Endometrial microvascular endothelial cells (primary cell): ENCODE measurements around the gene CLINT1. TPM values are rescaled to one million over a fixed set of nuclear protein-coding genes. Genes with fewer than 3 reads are reported as not detected.
"Not testable (repeated sequence)": the region's sequence is repeated elsewhere in the genome, so short reads cannot be mapped to it uniquely, and the experiment has no call there.

Experiments
- in situ Hi-C: cut with HindIII; loops from 2 replicates; pipeline ENCODE4 v1.10.0; 2017; ENCODE audit warnings: low sequenced_read_pairs, low pct_unique_long_range_greater_than_20kb; ENCODE audit errors: inconsistent ontology term
- total RNA-seq: library from RNA; depleted of rRNA; stranded (reverse); fragments of >200 nt; gene quantifications from one replicate; pipeline ENCODE4 v1.2.3, GENCODE V29; 2015; ENCODE audit errors: inconsistent ontology term

The CLINT1 gene
- total RNA-seq = 71.0 TPM

- in situ Hi-C loops = no loop called here
Measured at GRCh38 chr5:157858527-157859226, at the start of gene CLINT1. Gene CLINT1 (minus strand): TSS chr5:157859145. CDS start chr5:157858970, 175 bp downstream.

GRCh38 chr5:157908459-157908858 lies 49.5 kb upstream of the CLINT1 start:
- in situ Hi-C loops = no loop called here

- in situ Hi-C loops = no loop called here
Measured at GRCh38 chr5:157907479-157907878, 48.5 kb upstream of the CLINT1 start.

- in situ Hi-C loops = no loop called here
Measured at GRCh38 chr5:157903117-157903450, 44.1 kb upstream of the CLINT1 start.

- in situ Hi-C loops = no loop called here
Measured at GRCh38 chr5:157902449-157903116, 43.6 kb upstream of the CLINT1 start.

GRCh38 chr5:157900644-157901043 lies 41.7 kb upstream of the CLINT1 start:
- in situ Hi-C loops = no loop called here

- in situ Hi-C loops = no loop called here
Measured at GRCh38 chr5:157893611-157894010, 34.7 kb upstream of the CLINT1 start.

GRCh38 chr5:157892974-157893373 lies 34.0 kb upstream of the CLINT1 start:
- in situ Hi-C loops = no loop called here

- in situ Hi-C loops = no loop called here
Measured at GRCh38 chr5:157890836-157891597, 32.1 kb upstream of the CLINT1 start.

GRCh38 chr5:157888814-157889532 lies 30.0 kb upstream of the CLINT1 start:
- in situ Hi-C loops = no loop called here

GRCh38 chr5:157886796-157887380 lies 27.9 kb upstream of the CLINT1 start:
- in situ Hi-C loops = no loop called here

GRCh38 chr5:157885051-157885450 lies 26.1 kb upstream of the CLINT1 start:
- in situ Hi-C loops = not testable (repeated sequence)

- in situ Hi-C loops = not testable (repeated sequence)
Measured at GRCh38 chr5:157881498-157881897, 22.6 kb upstream of the CLINT1 start.

- in situ Hi-C loops = no loop called here
Measured at GRCh38 chr5:157877821-157878220, 18.9 kb upstream of the CLINT1 start.

GRCh38 chr5:157874861-157875260 lies 15.9 kb upstream of the CLINT1 start:
- in situ Hi-C loops = no loop called here

GRCh38 chr5:157870837-157871834 lies 12.2 kb upstream of the CLINT1 start:
- in situ Hi-C loops = no loop called here

GRCh38 chr5:157867751-157868387 lies 8.9 kb upstream of the CLINT1 start:
- in situ Hi-C loops = no loop called here
